Posterior cingulate gyrus (tissue), 11 donors: Measurements from ENCODE around the gene GSTT2.

Source experiments
- DNase-seq, 10 donors: peaks; one replicate each; pipeline versions ENCODE4 v3.0.0 to v3.0.0-alpha.2; 2020 to 2021; ENCODE audit warnings: mixed read lengths in 3 of 10
- intact Hi-C: fragments of 100-400 bp; cut with DNase I; formaldehyde crosslinking; loops from one replicate; pipeline ENCODE4 v1.15.1; 2023

Gene GSTT2

GRCh38 chr22:24007253-24008021, 27.5 kb downstream of the GSTT2 start:
- intact Hi-C loops: no loop called here

GRCh38 chr22:24008022-24008283, 28.0 kb downstream of the GSTT2 start:
- DNase-seq: no peak
- intact Hi-C loops: no loop called here

More at GRCh38 chr22:24007253-24008021, 27.5 kb downstream of the GSTT2 start:
- peak in 1 of 10 donors; percentile 84 for DNase-seq

DNA sequence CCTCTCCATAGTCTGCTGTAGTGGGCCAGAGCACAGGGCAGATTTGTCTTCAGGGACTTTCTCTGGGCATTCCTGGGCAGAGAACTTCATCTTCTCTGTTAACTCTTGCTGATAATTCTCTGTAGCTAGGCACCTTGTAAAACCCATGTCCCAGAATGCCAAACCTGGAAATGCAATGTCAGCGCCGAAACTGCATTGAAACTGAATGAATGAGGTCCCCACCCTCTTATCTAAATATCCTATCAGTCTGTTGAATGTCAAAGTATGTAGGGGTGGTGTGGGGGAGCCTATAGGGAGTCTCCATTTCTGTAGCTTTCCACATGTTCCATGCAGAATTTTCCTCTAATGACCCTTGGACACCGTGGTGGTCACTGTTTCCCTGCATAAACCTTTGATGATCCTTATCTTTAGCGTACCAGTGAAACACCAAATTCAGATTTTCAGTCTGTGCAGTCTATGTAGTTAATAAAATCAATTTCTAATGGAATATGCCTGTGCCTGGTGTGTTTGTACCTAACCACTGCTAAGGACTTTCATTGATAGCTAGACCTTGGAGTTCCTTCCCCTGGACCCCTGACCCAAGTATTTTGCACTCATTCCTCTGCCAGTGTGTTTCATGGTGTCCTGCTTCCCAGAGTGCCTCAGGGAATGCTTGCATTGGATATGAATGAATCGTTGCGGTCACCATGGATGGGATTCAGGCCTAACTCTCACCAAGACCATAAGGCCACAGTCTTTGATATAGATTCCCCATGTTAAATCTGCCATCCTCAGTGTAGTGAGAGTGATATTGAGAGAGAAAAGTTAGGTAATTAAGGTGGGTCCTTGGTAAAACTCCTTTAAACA, 28.7 kb downstream of the GSTT2 start:
- DNase-seq: no peak
- intact Hi-C loops: no loop called here

GRCh38 chr22:24009227-24010017, 29.5 kb downstream of the GSTT2 start:
- DNase-seq: no peak
- intact Hi-C loops: no loop called here

DNA sequence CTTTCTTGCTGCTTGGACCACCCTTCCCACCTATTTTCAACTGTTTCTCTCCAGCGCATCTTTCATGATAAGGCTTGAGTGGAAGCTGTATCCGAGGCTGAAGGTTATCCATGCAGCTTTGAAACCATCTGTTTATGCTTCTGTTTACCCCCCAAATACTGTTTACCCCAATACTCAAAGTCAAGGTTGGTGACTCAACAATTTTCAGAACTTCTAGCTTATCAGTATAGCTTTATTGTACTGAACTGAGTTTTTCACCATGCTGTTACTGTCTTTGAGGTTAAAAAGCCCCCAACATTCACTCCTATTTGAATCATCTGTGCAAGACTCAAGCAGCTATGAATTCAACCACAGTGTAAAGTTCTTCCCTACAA, 30.1 kb downstream of the GSTT2 start:
- DNase-seq: no peak
- intact Hi-C loops: no loop called here

DNA sequence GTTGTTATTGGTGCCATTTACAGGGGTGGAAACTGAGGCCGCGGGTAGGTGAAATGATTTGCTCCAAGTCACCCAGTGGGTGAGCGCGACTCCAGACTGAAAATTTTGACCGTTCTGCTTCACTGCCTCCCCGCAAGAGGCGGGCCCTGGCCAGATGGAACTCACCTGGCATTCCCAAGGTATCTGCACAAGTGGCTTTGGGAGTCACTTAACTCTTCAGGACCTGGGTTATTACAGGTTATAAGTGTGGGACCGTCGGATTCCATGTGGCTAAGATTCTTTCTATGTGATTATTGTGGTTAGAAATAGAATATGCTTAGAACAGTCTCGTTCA, 31.8 kb downstream of the GSTT2 start:
- peak in 1 of 10 donors; percentile 70 for DNase-seq
- intact Hi-C loops: no loop called here

GRCh38 chr22:24016156-24016555, 36.2 kb downstream of the GSTT2 start:
- DNase-seq: no peak
- intact Hi-C loops: no loop called here

- DNase-seq: no peak
- intact Hi-C loops: no loop called here
These were observed 41.4 kb downstream of the GSTT2 start for GRCh38 chr22:24021304-24021703.

GRCh38 chr22:24023204-24023789, 43.4 kb downstream of the GSTT2 start:
- intact Hi-C loops: no loop called here
- DNase-seq: no peak

DNA sequence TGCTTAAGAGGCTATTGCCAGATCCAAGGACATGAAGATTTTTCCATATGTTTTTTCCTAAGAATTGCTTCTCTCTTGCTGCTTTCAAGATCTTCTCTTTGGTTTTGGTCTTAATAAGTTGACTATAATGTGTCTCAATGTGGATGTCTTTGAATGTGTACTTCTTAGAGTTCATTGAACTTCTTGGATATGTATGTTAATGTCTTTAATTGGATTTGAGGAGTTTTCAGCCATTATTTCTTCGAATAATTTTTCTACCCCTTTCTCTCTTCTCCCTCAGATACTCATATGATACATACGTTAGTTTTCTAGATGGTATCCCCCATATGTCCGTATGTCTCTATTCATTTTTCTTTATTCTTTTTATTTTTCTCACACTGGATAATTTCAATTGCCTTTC, 44.4 kb downstream of the GSTT2 start:
- intact Hi-C loops: no loop called here
- no peak for DNase-seq

DNA sequence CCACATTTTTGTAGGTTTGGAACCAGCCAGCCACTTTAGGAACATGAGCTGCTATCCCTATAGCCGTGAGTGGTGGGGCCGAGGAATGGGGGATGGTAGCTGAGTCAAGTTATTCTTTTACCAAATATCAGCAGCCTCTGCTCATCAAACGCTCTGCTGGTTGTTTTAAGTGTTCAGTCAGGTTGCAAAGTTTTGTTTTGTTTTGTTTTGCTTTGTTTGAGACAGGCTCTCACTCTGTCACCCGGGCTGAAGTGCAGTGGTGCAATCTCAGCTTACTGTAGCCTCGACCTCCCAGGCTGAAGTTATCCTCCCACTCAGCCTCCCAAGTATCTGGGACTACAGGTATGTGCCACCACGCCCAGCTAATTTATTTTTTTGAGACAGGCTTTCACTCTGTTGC, 45.5 kb downstream of the GSTT2 start:
- intact Hi-C loops: no loop called here
- no peak for DNase-seq

DNA sequence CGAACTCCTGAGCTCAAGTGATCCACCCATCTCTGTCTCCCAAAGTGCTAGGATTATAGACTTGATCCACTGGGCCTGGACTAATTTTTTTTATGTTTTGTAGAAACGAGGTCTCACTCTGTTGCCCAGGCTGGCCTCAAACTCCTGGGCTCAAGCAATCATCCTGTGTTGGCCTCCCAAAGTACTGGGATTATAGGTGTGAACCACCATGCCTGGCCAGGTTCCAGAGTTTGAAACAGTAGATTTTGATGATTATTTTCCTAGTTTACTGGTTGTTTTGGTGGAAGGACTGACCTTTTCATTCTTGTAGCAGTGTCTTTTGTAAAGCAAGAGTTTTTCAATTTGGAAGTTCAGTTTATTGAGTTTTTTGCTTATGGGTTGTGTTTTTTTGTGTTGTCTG, 46.1 kb downstream of the GSTT2 start:
- intact Hi-C loops: no loop called here
- no peak for DNase-seq

DNA sequence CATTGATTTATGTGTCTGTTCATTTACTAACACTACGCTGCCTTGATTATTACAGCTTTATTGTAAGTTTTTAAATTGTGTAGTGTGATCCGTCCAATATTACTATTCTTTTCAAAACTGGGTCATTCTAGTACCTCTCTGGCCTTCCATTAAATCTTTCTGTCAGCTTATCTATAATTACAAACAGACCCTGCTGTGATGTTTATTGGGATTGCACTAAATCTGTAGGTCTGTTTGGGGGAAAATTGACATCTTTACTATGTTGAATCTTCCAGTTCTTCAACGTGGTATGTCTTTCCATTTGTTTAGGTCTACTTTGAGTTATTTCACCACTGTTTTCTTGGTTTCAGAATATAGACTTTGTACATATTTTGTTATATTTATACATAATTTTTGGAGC, 46.8 kb downstream of the GSTT2 start:
- intact Hi-C loops: no loop called here
- DNase-seq: no peak

DNA sequence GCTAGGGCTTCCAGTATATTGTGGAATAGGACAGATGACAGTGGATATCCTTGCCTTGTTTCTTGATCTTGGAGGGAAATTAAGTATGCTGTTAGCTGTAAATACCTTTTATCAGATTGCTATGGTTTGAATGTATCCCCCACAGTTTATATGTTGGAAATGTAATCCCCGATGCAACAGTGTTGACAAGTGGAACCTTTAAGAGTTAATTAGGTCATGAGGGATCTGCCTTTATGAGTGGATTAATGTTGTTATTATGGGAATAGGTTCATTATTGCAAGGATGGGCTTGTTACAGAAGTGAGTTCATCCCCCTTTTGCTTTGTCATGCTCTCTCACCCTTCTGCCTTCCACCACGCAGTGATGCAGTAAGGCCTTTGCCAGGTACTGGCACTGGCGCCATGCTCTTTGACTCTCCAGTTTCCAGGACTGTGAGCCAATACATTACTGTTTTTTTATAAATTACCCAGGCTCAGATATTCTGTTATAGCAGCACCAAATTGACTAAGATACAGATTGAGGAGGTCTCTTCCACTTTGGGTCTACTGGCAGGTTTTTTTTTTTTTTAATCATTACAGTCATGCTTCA, 47.5 kb downstream of the GSTT2 start:
- no peak for DNase-seq
- intact Hi-C loops: no loop called here

- DNase-seq: no peak
- intact Hi-C loops: no loop called here
These were observed 48.1 kb downstream of the GSTT2 start for GRCh38 chr22:24027991-24028390.

GRCh38 chr22:24028533-24028932, 48.6 kb downstream of the GSTT2 start:
- no peak for DNase-seq
- intact Hi-C loops: no loop called here

GRCh38 chr22:24029304-24029703, 49.4 kb downstream of the GSTT2 start:
- no peak for DNase-seq
- intact Hi-C loops: no loop called here

DNA sequence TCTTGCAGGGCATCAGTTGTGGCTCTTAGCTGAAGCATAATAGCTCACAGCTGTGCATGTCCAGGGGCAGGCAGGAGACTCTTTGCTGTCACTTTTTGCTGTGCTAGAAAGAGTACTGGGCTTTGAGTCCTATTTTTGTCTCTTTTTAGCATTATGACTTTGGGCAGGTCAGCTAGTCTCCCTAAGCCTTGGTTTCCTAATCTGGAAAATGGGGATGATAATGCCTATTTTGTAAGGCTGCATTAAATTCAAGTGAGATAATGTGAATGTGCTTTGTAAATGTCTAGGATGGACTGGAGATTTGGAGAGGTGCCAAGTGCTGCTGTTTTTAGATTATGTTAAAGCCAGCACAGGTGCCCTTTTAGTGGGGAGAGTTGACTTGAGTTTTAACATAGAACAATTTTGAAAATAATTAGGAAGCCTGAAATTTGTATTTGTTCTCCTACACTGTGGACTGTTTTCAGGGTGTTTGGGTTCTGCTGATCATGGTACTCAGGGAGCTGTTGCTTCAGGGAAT, 50.3 kb downstream of the GSTT2 start:
- intact Hi-C loops: no loop called here
- DNase-seq: no peak
